Ramos (cell line): ENCODE measurements around the gene HCN3.

Experiments used
- in situ Hi-C: fragments of 300-500 bp; cut with MboI; formaldehyde crosslinking; loops from one replicate; pipeline ENCODE4 v1.14.3; 2022; ENCODE audit warnings: low sequenced_read_pairs; ENCODE audit not compliant: unreplicated experiment

The HCN3 gene

DNA sequence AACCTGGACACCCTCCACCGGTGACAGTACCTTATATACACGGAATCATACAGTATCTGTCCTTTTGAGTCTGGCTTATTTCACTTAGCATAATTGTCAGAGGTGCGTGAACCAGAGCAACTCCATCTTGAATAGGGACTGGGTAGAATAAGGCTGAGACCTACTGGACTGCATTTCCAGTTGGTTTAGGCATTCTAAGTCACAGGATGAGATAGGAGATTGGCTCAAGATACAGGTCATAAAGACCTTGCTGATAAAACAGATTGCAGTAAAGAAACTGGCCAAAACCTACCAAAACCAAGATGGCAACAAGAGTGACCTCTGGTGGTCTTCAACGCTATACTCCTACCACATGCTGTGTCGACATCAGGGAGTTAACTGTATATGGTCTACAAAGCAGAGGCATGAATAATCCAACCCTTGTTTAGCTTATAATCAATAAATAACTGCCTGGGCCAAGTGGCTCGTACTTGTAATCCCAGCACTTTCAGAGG, 30.0 kb downstream of the HCN3 start:
- in situ Hi-C loops = no loop called here

DNA sequence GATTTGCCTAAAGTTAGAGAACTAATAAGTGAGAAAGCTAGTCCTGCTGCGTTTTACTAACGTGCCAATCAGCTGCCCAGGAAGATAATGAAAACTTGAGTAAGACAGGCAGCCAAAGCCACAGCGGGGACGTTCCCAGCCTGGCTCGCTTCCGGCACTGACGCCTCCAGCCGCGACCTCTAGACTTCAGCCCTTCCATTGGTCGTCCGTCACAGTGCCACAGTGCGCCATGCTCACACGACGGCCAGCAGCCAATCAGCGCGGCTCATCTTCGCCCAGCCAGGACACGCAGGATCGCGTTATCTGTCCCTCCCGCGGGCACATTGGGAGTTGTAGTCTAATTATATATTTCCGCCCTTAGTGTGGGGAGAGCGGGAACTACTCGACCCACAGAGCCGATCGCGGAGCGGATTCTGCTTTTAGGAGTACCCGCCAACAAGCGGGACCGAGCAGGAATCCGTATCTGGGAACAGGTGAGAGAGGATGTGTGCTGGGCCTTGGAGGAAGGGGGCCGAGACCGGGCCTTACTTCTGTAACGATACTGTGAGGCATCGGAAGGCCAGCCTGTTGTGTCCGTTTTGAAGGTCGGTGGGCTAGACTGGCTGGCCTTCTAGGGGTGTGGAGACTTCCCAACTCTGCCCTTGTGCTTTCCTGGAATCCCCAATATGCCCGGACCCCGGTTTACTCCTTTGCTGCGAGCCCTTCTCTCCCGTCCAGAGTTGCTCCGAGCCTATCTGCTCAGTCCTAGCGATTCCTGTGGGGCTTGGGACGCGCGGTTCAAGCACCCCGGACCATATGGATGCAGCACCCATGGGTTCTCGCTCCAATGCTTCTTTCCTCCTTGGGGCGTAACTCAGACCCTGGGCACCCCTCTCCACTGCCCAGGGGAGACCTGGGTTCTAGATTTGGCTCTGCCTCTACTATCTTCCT, 31.5 kb downstream of the HCN3 start, which contains the start of gene FDPS:
Gene FDPS (plus strand): TSS at position 374 of the 930 bp plus-strand sequence. CDS start 924 bp downstream, outside the sequence.
- in situ Hi-C loops = no loop called here

DNA sequence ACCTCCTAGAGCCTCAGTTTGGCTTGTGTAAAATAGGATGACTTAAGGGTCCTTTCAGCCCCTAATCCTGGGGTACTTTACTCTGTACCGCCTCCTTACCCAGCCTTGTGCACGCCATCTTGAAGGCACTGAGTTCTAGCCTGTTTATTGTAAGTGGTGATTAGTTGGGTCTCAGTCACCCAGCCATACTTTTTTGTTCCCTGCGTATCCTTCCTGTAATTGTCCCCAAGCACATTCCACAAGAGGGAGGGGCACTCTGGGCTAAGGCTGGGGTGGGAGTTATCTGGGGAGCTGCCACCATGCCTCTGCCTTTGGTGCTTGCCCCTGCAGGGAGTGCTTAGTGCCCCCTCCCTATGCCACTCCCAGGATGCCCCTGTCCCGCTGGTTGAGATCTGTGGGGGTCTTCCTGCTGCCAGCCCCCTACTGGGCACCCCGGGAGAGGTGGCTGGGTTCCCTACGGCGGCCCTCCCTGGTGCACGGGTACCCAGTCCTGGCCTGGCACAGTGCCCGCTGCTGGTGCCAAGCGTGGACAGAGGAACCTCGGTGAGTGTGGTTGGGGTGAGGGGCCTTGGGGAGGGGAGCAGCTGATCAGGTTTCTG, 32.3 kb downstream of the HCN3 start:
- in situ Hi-C loops = no loop called here

DNA sequence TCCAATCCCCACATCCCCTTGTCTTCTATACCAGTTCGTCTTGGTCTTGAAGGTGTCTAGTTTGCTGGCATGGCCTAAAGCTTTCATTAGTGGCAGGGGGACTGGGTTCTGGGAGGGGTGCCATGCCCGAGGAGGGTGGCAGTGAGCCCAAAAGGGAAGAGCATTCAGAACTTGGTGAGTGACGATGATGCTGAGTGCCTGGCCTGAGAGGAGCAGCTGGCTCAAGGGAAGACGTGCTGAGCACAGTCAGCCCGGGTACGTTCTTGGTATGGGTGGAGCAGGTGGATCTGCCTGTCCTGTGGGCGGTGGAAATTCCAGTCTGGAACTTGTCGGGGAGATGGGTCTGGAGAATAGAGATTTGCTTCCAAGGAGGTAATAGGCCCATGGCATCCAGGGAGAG, 36.0 kb downstream of the HCN3 start:
- in situ Hi-C loops = no loop called here

DNA sequence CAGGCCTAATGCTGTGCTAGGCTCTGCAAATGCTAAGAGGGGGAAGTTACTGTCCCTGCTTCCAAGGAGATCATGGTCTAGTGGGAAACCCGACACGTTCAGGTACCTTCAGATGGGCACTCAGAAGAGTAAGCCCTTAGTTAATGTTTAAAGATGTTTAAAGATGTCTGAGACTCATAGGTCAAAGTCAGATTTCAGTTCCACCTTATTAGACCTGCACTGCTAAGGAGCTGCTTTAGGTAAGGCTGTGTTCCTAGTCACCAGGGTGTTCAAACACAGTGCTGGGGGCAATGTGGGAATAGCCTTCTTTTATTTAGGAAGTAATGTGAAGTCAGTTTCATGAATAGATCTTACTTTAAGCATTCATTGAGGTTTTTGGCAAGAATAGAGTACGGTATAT, 39.7 kb downstream of the HCN3 start:
- in situ Hi-C loops = no loop called here

DNA sequence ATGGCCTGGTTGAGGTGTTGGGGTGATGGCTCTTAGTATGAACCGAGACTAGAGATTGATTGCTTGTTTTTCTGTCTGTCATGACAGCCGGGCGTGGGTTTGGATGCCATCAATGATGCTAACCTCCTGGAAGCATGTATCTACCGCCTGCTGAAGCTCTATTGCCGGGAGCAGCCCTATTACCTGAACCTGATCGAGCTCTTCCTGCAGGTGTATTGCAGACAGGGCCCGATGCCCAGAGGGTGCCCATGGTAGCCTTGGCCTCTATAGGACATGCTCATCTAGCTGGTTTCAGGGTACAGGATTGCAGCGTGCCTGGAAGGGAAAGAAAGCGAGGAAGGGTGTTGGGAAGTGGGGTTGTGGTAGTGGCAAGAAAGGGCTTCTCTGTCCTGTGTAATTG, 40.8 kb downstream of the HCN3 start:
- in situ Hi-C loops = no loop called here

DNA sequence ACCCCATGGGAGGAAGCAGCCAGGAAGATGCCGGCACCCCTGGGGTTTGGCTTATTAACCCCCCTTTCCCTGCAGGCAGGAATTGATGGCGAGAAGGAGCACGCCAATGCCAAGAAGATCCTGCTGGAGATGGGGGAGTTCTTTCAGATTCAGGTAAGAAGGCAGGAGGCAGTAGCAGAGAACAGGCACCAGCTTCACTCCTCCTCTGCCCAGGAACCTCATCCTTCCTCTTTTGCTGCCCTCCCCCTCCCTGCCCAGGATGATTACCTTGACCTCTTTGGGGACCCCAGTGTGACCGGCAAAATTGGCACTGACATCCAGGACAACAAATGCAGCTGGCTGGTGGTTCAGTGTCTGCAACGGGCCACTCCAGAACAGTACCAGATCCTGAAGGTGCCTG, 42.3 kb downstream of the HCN3 start:
- in situ Hi-C loops = no loop called here

DNA sequence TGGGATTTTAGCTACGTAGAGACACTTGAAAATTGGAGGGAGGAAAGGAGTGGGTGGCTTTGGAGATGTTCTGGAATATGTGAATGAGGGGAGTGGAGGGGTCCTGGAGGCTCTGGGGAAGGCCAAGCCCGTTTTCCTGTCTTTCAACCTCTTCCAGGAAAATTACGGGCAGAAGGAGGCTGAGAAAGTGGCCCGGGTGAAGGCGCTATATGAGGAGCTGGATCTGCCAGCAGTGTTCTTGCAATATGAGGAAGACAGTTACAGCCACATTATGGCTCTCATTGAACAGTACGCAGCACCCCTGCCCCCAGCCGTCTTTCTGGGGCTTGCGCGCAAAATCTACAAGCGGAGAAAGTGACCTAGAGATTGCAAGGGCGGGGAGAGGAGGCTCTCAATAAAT, 43.0 kb downstream of the HCN3 start:
- in situ Hi-C loops = no loop called here

DNA sequence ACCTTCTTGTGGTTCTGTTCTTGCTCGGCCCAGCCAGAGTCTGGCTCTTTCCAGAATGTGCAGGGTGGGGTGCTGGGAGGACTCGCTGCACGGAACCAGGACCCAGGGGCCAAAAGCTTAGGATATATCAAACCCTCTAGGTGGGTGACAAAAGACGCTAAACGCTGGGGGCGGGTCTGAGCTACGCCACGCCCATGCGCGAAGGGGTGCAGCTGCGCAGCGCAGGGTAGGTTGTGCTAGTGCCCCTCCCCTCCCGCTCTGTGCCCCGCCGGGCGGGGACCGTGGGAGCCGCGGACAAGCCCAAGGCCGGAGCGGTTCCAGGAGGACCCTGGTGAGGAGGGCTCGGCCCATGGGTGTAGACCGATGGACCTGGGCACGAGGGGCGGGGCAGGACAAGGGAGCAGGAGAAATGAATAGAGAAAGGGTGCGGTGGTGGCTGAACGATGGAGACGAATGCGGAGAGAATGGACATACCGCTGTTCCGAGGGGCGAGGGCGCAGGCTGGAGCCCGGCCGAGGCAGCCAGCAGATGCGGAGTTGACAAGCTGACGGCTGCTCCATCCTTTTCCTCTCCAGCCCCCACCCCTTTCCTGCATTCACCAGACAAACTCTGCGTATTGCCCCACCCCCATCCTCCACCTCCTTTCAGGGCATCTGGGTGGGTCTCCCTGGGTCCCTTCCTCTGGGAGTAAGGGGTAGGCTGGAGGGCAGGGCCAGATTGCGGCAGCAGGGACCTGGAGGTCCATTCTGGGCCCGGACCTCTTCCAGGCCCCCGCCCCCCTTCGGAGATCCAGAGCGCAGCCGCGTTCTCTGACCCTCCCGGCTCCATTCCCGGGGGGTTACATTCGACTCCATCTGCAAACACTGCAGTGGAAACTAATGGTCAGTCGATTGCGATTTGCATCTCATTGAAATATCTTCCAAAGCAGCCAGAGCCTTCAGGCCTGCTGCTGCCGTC, 43.7 kb downstream of the HCN3 start, which contains the start of gene RUSC1:
Gene RUSC1 (plus strand): TSS at position 234 of the 957 bp plus-strand sequence. CDS start 880 bp downstream, outside the sequence.
- in situ Hi-C loops = no loop called here

DNA sequence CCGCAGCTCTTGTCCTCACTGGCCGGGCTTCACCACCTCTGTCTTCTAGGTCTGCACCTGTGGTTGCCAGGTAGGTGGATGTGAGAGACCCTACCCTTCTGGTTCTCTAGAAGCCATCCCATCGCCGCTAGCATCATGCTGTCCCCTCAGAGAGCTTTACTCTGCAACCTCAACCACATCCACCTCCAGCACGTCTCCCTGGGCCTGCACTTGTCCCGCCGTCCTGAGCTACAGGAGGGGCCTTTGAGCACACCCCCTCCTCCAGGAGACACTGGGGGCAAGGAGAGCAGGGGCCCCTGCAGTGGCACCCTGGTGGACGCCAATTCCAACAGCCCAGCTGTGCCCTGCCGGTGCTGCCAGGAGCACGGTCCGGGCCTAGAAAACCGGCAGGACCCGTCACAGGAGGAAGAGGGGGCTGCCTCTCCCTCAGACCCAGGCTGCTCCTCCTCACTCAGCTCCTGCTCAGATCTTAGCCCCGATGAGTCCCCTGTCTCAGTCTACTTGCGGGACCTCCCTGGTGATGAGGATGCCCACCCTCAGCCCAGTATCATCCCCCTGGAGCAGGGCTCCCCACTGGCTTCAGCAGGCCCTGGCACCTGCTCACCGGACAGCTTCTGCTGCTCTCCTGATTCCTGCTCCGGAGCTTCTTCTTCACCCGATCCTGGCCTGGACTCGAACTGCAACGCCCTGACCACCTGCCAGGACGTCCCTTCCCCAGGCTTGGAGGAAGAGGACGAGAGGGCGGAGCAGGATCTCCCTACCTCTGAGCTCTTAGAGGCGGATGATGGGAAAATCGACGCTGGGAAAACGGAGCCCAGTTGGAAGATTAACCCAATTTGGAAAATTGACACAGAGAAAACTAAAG, 44.6 kb downstream of the HCN3 start:
- in situ Hi-C loops = no loop called here

DNA sequence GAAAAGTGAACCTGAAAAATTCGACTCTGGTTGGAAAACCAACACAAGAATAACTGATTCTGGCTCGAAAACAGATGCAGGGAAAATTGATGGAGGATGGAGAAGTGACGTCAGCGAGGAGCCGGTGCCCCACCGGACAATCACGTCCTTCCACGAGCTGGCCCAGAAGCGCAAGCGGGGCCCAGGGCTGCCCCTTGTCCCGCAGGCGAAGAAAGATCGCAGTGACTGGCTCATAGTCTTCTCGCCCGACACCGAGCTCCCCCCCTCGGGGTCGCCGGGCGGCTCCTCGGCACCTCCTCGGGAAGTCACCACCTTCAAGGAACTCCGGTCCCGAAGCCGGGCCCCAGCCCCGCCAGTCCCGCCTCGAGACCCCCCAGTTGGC, 45.3 kb downstream of the HCN3 start:
- in situ Hi-C loops = no loop called here

DNA sequence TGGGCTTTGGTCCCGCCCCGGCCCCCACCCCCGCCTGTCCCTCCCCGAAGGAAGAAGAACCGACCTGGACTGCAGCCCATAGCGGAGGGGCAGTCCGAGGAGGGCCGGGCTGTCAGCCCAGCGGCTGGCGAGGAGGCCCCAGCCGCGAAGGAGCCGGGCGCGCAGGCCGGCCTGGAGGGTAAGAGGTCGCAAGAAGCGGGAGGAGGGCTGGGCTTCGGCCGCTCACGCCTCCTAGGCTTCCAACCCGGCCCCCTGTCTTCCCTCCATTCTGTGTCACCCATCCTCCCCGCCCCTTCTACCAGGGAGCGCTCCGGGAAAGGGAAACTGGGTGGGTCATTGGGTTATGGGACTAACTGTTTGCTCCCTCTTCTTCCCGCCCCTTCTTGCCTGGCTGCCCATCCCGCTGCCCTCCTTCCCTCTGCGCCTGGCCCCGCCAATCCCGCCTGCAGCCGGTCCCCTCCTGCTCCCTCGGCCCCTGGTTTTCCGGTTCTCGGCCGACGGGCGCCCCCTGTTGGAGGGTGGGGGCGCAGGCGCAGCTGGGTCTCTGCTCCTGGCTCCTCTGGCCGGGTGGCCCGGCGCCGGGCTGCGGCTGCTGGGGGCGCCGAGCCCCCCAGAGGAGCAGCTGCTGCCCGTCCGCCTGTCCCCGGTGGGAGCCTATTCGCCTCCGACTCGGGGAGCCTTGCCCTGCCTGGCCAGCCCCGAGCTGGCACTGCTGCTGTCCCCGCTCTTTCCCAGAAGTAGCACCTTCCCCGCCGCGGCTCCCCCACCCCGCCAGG, 45.9 kb downstream of the HCN3 start:
- in situ Hi-C loops = no loop called here

DNA sequence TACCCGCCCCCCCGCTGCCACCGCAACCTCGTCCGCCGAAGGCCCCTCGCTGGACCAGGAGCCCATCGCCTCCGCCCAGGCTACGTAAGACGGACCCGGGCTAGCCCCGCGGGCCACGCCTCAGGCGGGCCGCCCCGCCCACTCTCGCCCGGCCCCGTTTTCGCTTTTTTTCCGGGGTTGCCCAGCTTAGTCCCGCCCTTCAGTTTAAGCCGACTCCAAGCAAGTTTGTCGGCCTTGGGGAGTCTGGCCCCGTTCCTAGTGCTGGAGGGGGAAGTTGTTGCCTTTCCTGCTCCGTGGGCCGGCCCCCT, 46.4 kb downstream of the HCN3 start:
- in situ Hi-C loops = no loop called here

DNA sequence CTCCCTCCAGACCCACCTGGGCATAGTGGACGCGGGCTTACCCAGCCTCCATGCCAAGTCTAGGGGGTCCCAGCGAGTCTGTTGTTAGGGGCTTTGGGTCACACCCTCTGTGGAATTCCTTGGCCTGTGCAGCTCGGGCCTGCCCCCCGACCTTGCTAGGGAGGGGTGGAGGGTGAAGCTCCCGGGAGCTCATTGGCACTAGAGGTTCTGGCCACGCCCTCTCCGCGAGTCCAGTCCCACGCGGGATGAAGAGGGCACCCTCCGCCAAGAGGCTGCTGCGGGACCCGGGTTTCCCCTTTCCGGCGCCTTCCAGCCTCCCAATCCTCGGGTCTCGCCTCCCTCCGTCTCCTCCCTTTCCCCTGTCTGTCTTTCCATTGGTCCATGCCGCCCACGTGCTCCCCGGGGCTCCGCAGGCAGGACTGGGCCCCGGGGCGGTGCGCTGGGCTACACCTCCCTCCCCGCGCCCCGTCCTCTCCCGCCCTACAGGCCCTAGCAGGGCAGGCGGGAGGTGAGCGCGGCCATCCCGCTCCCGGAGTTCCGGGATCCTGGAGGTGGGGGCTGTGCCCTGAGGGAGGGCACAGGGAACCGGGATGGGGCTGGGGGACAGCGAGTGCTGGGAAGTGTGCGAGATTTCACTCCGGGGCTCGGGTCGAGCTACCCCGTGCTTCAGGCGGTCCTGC, 46.9 kb downstream of the HCN3 start:
- in situ Hi-C loops = no loop called here

DNA sequence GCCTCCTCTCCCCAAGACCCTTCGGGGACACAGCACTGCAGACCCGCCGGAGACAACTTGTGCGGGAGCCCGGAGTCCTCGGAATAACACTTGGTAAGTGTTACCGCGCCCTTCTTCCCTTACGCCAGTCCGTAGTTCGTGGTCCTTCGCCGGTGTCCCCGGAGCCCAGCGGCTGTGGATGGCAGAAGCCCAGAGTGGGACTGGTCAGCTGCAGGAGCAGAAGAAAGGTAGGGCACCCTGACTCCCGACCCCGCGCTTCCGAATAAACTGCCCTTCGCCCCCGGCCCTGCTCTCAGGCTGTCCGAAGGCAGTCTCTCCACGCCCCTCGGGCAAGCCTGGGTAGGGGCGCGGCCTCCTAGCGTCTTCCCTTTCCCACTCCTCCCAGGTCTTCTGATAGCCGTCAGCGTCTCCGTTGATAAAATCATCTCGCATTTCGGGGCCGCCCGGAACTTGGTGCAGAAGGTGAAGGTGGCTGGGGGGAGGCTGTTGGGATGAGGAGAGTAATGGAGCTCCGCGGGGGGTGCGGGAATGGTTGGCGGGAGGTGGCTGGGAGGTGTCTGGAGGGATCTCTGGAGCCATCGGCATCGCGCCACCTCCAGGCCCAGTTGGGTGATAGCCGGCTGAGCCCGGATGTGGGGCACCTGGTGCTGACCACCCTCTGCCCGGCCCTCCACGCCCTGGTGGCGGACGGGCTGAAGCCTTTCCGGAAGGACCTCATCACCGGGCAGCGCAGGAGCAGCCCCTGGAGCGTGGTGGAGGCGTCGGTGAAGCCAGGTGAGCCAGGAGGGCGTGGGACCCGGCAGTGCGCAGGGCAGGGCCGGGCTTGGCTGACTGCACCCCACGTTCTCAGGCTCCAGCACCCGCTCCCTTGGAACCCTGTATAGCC, 47.7 kb downstream of the HCN3 start:
- in situ Hi-C loops = no loop called here

DNA sequence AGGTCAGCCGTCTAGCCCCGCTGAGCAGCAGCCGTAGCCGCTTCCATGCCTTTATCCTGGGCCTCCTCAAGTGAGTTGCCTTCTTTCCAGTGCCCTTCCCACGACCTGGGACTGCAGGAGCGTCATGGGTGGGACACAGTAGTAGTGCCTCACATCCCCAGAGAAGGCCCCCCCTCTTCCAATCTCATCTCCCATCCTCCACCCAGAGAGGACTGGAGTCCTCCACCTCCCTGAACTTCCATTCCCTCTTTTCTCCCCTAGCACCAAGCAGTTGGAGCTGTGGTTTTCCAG, 48.3 kb downstream of the HCN3 start:
- in situ Hi-C loops = no loop called here

DNA sequence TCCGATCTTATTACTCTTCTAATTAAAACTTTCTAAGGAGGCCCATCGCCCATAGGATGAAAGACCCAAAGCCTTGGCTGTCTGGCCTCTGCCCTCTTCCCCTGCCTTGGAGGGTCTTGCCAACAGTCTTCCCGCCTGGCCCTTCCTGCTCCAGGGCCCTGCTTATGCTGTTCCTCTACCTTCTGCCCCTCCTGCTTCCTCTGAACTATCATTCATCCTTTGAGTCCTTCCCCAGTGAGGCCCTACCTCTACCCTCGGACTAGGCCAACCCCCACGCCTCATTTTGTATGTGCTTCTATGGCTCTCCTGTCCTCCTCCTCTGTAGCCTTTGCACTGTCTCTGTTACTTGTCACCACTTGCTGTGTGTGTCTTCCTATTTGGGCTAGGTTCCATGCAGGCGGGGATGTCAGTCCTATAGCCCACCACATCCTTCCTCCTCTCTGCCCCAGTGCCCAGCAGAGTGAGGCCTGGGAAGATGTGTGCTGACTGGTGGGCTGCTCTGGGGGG, 48.8 kb downstream of the HCN3 start:
- in situ Hi-C loops = no loop called here
